ENCODE results near the gene RAB11A.

DNA sequence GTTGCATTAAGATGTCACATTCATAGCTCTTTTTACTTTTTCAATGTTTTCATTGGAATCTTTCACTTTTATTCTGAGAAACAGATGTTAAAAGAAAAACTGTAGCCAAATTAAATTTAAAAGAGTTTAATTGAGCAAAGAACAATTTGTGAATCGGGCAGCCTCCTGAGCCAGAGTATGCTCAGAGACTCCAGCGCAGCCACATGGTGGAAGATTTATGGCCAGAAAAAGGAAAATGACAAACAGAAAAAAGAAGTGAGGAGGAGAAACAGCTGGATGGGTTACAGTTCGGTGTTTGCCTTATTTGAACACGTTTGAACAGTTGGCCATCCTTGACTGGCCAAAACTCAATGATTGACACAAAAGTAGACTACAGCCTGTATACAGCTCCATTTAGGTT lies 33.8 kb upstream of the RAB11A start:
- TF ChIP-seq POLR2A (IDR thresholded peaks at IDR 0.05; ENCODE audit: low read length) (no peak), NFE2L2 (conservative IDR thresholded peaks at IDR 0.05; ENCODE audit: low read length) (no peak), BHLHE40 (IDR thresholded peaks at IDR 0.05; ENCODE audit: low read depth, low read length) (no peak), EP300 (IDR thresholded peaks at IDR 0.05) (no peak), CBX2 (IDR thresholded peaks at IDR 0.05; ENCODE audit: borderline replicate concordance, low read depth) (no peak), SREBF2 (IDR thresholded peaks at IDR 0.05) (no peak), HOXA7 (CRISPR knock-in tag; IDR thresholded peaks at IDR 0.05) (no peak), MAFK (IDR thresholded peaks at IDR 0.05; ENCODE audit: partially characterized antibody) (no peak)
- TF ChIP-seq, protein P1, sequence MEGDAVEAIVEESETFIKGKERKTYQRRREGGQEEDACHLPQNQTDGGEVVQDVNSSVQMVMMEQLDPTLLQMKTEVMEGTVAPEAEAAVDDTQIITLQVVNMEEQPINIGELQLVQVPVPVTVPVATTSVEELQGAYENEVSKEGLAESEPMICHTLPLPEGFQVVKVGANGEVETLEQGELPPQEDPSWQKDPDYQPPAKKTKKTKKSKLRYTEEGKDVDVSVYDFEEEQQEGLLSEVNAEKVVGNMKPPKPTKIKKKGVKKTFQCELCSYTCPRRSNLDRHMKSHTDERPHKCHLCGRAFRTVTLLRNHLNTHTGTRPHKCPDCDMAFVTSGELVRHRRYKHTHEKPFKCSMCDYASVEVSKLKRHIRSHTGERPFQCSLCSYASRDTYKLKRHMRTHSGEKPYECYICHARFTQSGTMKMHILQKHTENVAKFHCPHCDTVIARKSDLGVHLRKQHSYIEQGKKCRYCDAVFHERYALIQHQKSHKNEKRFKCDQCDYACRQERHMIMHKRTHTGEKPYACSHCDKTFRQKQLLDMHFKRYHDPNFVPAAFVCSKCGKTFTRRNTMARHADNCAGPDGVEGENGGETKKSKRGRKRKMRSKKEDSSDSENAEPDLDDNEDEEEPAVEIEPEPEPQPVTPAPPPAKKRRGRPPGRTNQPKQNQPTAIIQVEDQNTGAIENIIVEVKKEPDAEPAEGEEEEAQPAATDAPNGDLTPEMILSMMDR (IDR thresholded peaks at IDR 0.05) = no peak
- TF ChIP-seq, protein P2, sequence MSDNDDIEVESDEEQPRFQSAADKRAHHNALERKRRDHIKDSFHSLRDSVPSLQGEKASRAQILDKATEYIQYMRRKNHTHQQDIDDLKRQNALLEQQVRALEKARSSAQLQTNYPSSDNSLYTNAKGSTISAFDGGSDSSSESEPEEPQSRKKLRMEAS (IDR thresholded peaks at IDR 0.05) = no peak
- TF ChIP-seq, protein P3, sequence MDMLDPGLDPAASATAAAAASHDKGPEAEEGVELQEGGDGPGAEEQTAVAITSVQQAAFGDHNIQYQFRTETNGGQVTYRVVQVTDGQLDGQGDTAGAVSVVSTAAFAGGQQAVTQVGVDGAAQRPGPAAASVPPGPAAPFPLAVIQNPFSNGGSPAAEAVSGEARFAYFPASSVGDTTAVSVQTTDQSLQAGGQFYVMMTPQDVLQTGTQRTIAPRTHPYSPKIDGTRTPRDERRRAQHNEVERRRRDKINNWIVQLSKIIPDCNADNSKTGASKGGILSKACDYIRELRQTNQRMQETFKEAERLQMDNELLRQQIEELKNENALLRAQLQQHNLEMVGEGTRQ (IDR thresholded peaks at IDR 0.05) = no peak
- TF ChIP-seq, protein P4, sequence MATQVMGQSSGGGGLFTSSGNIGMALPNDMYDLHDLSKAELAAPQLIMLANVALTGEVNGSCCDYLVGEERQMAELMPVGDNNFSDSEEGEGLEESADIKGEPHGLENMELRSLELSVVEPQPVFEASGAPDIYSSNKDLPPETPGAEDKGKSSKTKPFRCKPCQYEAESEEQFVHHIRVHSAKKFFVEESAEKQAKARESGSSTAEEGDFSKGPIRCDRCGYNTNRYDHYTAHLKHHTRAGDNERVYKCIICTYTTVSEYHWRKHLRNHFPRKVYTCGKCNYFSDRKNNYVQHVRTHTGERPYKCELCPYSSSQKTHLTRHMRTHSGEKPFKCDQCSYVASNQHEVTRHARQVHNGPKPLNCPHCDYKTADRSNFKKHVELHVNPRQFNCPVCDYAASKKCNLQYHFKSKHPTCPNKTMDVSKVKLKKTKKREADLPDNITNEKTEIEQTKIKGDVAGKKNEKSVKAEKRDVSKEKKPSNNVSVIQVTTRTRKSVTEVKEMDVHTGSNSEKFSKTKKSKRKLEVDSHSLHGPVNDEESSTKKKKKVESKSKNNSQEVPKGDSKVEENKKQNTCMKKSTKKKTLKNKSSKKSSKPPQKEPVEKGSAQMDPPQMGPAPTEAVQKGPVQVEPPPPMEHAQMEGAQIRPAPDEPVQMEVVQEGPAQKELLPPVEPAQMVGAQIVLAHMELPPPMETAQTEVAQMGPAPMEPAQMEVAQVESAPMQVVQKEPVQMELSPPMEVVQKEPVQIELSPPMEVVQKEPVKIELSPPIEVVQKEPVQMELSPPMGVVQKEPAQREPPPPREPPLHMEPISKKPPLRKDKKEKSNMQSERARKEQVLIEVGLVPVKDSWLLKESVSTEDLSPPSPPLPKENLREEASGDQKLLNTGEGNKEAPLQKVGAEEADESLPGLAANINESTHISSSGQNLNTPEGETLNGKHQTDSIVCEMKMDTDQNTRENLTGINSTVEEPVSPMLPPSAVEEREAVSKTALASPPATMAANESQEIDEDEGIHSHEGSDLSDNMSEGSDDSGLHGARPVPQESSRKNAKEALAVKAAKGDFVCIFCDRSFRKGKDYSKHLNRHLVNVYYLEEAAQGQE (IDR thresholded peaks at IDR 0.05) = no peak
- TF ChIP-seq, protein P5, sequence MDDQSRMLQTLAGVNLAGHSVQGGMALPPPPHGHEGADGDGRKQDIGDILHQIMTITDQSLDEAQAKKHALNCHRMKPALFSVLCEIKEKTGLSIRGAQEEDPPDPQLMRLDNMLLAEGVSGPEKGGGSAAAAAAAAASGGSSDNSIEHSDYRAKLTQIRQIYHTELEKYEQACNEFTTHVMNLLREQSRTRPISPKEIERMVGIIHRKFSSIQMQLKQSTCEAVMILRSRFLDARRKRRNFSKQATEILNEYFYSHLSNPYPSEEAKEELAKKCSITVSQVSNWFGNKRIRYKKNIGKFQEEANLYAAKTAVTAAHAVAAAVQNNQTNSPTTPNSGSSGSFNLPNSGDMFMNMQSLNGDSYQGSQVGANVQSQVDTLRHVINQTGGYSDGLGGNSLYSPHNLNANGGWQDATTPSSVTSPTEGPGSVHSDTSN (IDR thresholded peaks at IDR 0.05) = no peak

All from A549 (cell line).